ENCODE data around the gene PPP2R5E. TPM values are rescaled to one million over a fixed set of nuclear protein-coding genes. Genes with fewer than 3 reads are reported as not detected.

The PPP2R5E gene
- polyA plus RNA-seq, 3 donors: 8.9 to 26.3 (median 15.1) TPM

DNA sequence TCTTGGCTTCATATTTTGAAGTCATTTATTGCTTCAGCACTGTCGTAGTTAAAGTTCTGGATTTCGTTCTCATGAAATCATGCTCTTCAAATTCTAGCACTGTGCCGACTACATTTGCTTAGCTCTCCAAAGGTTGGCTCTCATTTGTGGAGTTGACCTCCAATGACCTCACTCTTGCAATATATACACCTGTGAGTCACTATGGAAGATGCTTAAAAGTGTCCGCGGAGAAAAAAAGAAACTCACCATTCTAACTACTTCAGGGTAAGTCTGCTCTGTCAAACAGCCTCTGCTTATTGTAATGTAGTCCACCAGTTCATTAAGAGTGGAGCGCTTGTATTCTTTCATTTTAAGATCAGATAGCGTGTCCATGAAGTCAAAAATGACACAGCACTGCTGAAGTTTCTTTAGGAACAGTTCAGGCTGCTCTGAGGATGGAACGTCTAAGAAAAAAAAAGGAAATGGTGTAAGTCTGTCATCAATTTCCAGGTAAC, 89.7 kb downstream of the PPP2R5E start:
- no peak for TF ChIP-seq CTCF (IDR thresholded peaks at IDR 0.05)
- Histone ChIP-seq H3K36me3 (replicated peaks in 1 of 2; ENCODE audit: control insufficient read depth in 1 of 2, insufficient read depth in 2 of 2, low read length in 2 of 2) (peaks cover 17 to 36% of the 10 kb centered on the region in 2 donors), H4K20me1 (ENCODE audit: insufficient read depth, low read length) (peaks cover 79% of the 10 kb centered on the region), H3K4me2 (replicated peaks; ENCODE audit: extremely low read depth, low read length, poor library complexity, severe bottlenecking) (no peak overlapping the region), H3K27me3 (ENCODE audit: control insufficient read depth in 2 of 2, insufficient read depth in 2 of 2, low read length in 2 of 2) (no peaks in the 10 kb centered on the region), H3K9ac (ENCODE audit: insufficient read depth, low read length, poor library complexity, severe bottlenecking) (no peak overlapping the region), H3K79me2 (ENCODE audit: insufficient read depth, low read length) (peaks cover 65% of the 10 kb centered on the region), H3K4me1 (ENCODE audit: control insufficient read depth in 1 of 2, insufficient read depth in 2 of 2, low read length in 2 of 2) (no peaks in the 10 kb centered on the region), H3K9me3 (replicated peaks in 1 of 2; ENCODE audit: control insufficient read depth in 1 of 2, insufficient read depth in 1 of 2, low read length in 2 of 2) (no peaks in the 10 kb centered on the region), H2AFZ (ENCODE audit: insufficient read depth, low read depth, low read length, poor library complexity, severe bottlenecking) (no peak overlapping the region), H3K4me3 (replicated peaks in 1 of 3; ENCODE audit: low read depth in 2 of 3, low read length in 3 of 3) (no peak overlapping the region), H3K27ac (ENCODE audit: low read depth in 1 of 2, low read length in 2 of 2) (no peak overlapping the region)
- intact Hi-C loops (cut with micrococcal nuclease): no loop called here
- H3K4me3 Mint-ChIP-seq: no peak overlapping the region
- no peaks in the 10 kb centered on the region for H3K27me3 Mint-ChIP-seq (ENCODE audit: low read depth in 3 of 3)
- H3K4me1 Mint-ChIP-seq: peaks cover 5% of the 10 kb centered on the region
- DNase-seq: no peak
- H3K36me3 Mint-ChIP-seq: peaks cover 23 to 30% of the 10 kb centered on the region in 2 donors
- WGBS (ENCODE audit: insufficient coverage): 97% methylated on average over 4 of the region's 8 CpGs
- H3K27ac Mint-ChIP-seq: no peak overlapping the region
- H3K9me3 Mint-ChIP-seq: no peaks in the 10 kb centered on the region

DNA sequence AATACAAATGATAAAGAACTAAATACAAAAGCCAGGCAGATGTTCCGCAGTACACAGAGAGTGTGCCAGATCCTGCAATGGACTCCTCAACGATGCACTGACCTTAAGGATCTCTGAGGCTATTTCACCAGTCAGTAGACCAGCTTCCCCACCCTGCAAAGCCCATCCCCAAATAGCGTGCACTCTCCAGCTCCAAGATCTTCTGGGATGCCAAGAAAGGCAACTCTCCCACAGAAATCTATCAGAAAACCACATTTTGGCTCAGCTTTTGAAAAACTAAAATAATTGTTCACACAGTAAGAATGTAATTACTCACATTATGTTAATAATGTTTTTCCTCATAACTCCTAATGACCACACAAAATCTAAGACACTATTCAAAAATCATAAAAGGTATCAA, 90.4 kb downstream of the PPP2R5E start:
- Histone ChIP-seq H3K79me2 (ENCODE audit: insufficient read depth, low read length) (peaks cover 59% of the 10 kb centered on the region), H3K4me3 (replicated peaks in 1 of 3; ENCODE audit: low read depth in 2 of 3, low read length in 3 of 3) (no peak overlapping the region), H3K4me1 (ENCODE audit: control insufficient read depth in 1 of 2, insufficient read depth in 2 of 2, low read length in 2 of 2) (no peaks in the 10 kb centered on the region), H2AFZ (ENCODE audit: insufficient read depth, low read depth, low read length, poor library complexity, severe bottlenecking) (no peak overlapping the region), H3K4me2 (replicated peaks; ENCODE audit: extremely low read depth, low read length, poor library complexity, severe bottlenecking) (no peak overlapping the region), H3K9ac (ENCODE audit: insufficient read depth, low read length, poor library complexity, severe bottlenecking) (no peak overlapping the region), H3K9me3 (replicated peaks in 1 of 2; ENCODE audit: control insufficient read depth in 1 of 2, insufficient read depth in 1 of 2, low read length in 2 of 2) (no peaks in the 10 kb centered on the region), H3K36me3 (replicated peaks in 1 of 2; ENCODE audit: control insufficient read depth in 1 of 2, insufficient read depth in 2 of 2, low read length in 2 of 2) (peaks cover 17 to 36% of the 10 kb centered on the region in 2 donors), H3K27ac (ENCODE audit: low read depth in 1 of 2, low read length in 2 of 2) (no peak overlapping the region), H3K27me3 (ENCODE audit: control insufficient read depth in 2 of 2, insufficient read depth in 2 of 2, low read length in 2 of 2) (no peaks in the 10 kb centered on the region), H4K20me1 (ENCODE audit: insufficient read depth, low read length) (peaks cover 74% of the 10 kb centered on the region)
- no peak for TF ChIP-seq CTCF (IDR thresholded peaks at IDR 0.05)
- intact Hi-C loops (cut with micrococcal nuclease): no loop called here
- DNase-seq: no peak
- Mint-ChIP-seq H3K9me3 (no peaks in the 10 kb centered on the region), H3K27me3 (ENCODE audit: low read depth in 3 of 3) (no peaks in the 10 kb centered on the region), H3K27ac (no peak overlapping the region), H3K36me3 (peaks cover 23 to 30% of the 10 kb centered on the region in 2 donors), H3K4me3 (no peak overlapping the region), H3K4me1 (peaks cover 5% of the 10 kb centered on the region)
- WGBS (ENCODE audit: insufficient coverage): 100% methylated on average over 3 of the region's 3 CpGs
